Activated gamma-delta T cell treated with anti-CD3 and anti-CD28 coated beads, Interleukin-2, amount 50 U/mL, for 16 hours (primary cell): ENCODE measurements around the gene RNASEH2C.
"Not testable (repeated sequence)": the region's sequence is repeated elsewhere in the genome, so short reads cannot be mapped to it uniquely, and the experiment has no call there.

ENCODE experiments used
- DNase-seq: peaks from one replicate; pipeline ENCODE4 v3.0.0-alpha.2; 2020; ENCODE audit warnings: low read depth

The RNASEH2C gene

GRCh38 chr11:65720211-65720934, at the start of gene RNASEH2C:
Gene RNASEH2C (minus strand): TSS chr11:65720798. CDS start chr11:65720758, 40 bp downstream.
- peak; percentile 51 for DNase-seq

GRCh38 chr11:65767806-65768205, 47.2 kb upstream of the RNASEH2C start:
- not testable (repeated sequence) for DNase-seq

GRCh38 chr11:65767406-65767805, 46.8 kb upstream of the RNASEH2C start:
- no peak for DNase-seq

- no peak for DNase-seq
Observed at GRCh38 chr11:65766535-65766934, 45.9 kb upstream of the RNASEH2C start.

- no peak for DNase-seq
Observed at GRCh38 chr11:65764434-65764833, 43.8 kb upstream of the RNASEH2C start.

GRCh38 chr11:65762816-65763215, 42.2 kb upstream of the RNASEH2C start:
- DNase-seq, result not testable (repeated sequence)

GRCh38 chr11:65762169-65762568, 41.6 kb upstream of the RNASEH2C start:
- DNase-seq, result not testable (repeated sequence)

GRCh38 chr11:65745049-65745448, 24.5 kb upstream of the RNASEH2C start:
- DNase-seq, result no peak

- no peak for DNase-seq
Observed at GRCh38 chr11:65744699-65745042, 24.1 kb upstream of the RNASEH2C start.

GRCh38 chr11:65744026-65744698, 23.6 kb upstream of the RNASEH2C start:
- DNase-seq, result no peak

- no peak for DNase-seq
Observed at GRCh38 chr11:65743681-65744025, 23.1 kb upstream of the RNASEH2C start.

GRCh38 chr11:65742353-65742752, 21.8 kb upstream of the RNASEH2C start:
- no peak for DNase-seq

GRCh38 chr11:65741185-65741584, 20.6 kb upstream of the RNASEH2C start:
- no peak for DNase-seq

GRCh38 chr11:65739022-65739421, 18.4 kb upstream of the RNASEH2C start:
- DNase-seq, result no peak

- no peak for DNase-seq
Observed at GRCh38 chr11:65736810-65737209, 16.2 kb upstream of the RNASEH2C start.

- not testable (repeated sequence) for DNase-seq
Observed at GRCh38 chr11:65735111-65735510, 14.5 kb upstream of the RNASEH2C start.

- DNase-seq, result no peak
Observed at GRCh38 chr11:65730461-65730860, 9.9 kb upstream of the RNASEH2C start.

GRCh38 chr11:65727865-65728264, 7.3 kb upstream of the RNASEH2C start:
- DNase-seq, result no peak

- no peak for DNase-seq
Observed at GRCh38 chr11:65726660-65727059, 6.1 kb upstream of the RNASEH2C start.

GRCh38 chr11:65722261-65722660, 1.7 kb upstream of the RNASEH2C start:
- DNase-seq, result no peak

GRCh38 chr11:65719871-65720210, 757 bp downstream of the RNASEH2C start:
- no peak for DNase-seq

GRCh38 chr11:65718964-65719492, 1.6 kb downstream of the RNASEH2C start:
- DNase-seq, result no peak

- no peak for DNase-seq
Observed at GRCh38 chr11:65718531-65718930, 2.1 kb downstream of the RNASEH2C start.

- DNase-seq, result no peak
Observed at GRCh38 chr11:65717906-65718305, 2.7 kb downstream of the RNASEH2C start.
